DND-41 (cell line): ENCODE results near the gene ACTL6B.

ENCODE experiments used
- ATAC-seq: fragments of 200-7000 bp; cut with Tn5 transposase; 3 replicates; pipeline ENCODE4 v1.9.1; 2021; ENCODE audit warnings: low read depth; ENCODE audit not compliant: insufficient read depth
- DNase-seq: peaks from one replicate; pipeline ENCODE4 v3.0.0-alpha.2; 2020
- H2AFZ ChIP-seq: 2 replicates; pipeline ENCODE4 v1.6.0; 2012; ENCODE audit warnings: low read depth, low read length
- H3K27ac ChIP-seq: 2 replicates; pipeline ENCODE4 v1.5.1; 2012; ENCODE audit warnings: low read length, inconsistent platforms
- H3K27me3 ChIP-seq: fragments of 200-600 bp; sonication (generic); 2 replicates; pipeline ENCODE4 v1.6.0; 2012; ENCODE audit warnings: low read length, mild to moderate bottlenecking, inconsistent platforms; ENCODE audit not compliant: insufficient read depth, poor library complexity
- H3K36me3 ChIP-seq: 2 replicates; pipeline ENCODE4 v1.5.1; 2012; ENCODE audit warnings: low read length, inconsistent platforms; ENCODE audit not compliant: insufficient read depth
- H3K4me1 ChIP-seq: 2 replicates; pipeline ENCODE4 v1.5.1; 2012; ENCODE audit warnings: mild to moderate bottlenecking, low read length; ENCODE audit not compliant: insufficient read depth
- H3K4me2 ChIP-seq: 2 replicates; pipeline ENCODE4 v1.6.0; 2012; ENCODE audit warnings: mild to moderate bottlenecking, moderate library complexity, low read length, inconsistent platforms; ENCODE audit not compliant: insufficient read depth
- H3K4me3 ChIP-seq, 2 experiments: fragments of 200-600 bp in 1 of 2; shearing (Covaris generic) in 1 of 2; 2 replicates each; pipeline ENCODE4 v1.5.1; 2012 to 2016; ENCODE audit warnings: inconsistent platforms in 2 of 2, low read length in 2 of 2, mild to moderate bottlenecking in 2 of 2, low read depth in 1 of 2, moderate library complexity in 1 of 2
- H3K79me2 ChIP-seq: 2 replicates; pipeline ENCODE4 v1.6.0; 2012; ENCODE audit warnings: low read length, inconsistent platforms; ENCODE audit not compliant: insufficient read depth
- H3K9ac ChIP-seq: 2 replicates; pipeline ENCODE4 v1.6.0; 2012; ENCODE audit warnings: low read depth, mild to moderate bottlenecking, inconsistent platforms, low read length, moderate library complexity
- H3K9me3 ChIP-seq: 2 replicates; pipeline ENCODE4 v1.5.1; 2012; ENCODE audit warnings: low read length, moderate library complexity, mild to moderate bottlenecking, inconsistent platforms; ENCODE audit not compliant: insufficient read depth, severe bottlenecking
- H4K20me1 ChIP-seq: 2 replicates; pipeline ENCODE4 v1.6.0; 2012; ENCODE audit warnings: low read length; ENCODE audit not compliant: insufficient read depth
- EZH2 ChIP-seq: IDR thresholded peaks from 3 replicates; pipeline ENCODE4 v1.6.1; 2012; ENCODE audit warnings: borderline replicate concordance, low read depth, mild to moderate bottlenecking, moderate library complexity, low read length, inconsistent platforms; ENCODE audit not compliant: severe bottlenecking
- TF ChIP-seq, protein P1 (sequence below): IDR thresholded peaks from 2 replicates; pipeline ENCODE4 v1.5.1; 2012; ENCODE audit warnings: borderline replicate concordance, low read length, moderate library complexity, mild to moderate bottlenecking; ENCODE audit not compliant: poor library complexity, severe bottlenecking; ENCODE audit errors: extremely low read depth

The ACTL6B gene

GRCh38 chr7:100630066-100630465 lies 26.2 kb downstream of the ACTL6B start:
- DNase-seq = no peak
- Histone ChIP-seq H3K79me2 (no peaks in the 10 kb centered on the region), H3K4me1 (peaks cover 18% of the 10 kb centered on the region), H4K20me1 (no peaks in the 10 kb centered on the region), H3K4me3 (no peak overlapping the region), H2AFZ (no peak overlapping the region), H3K36me3 (no peaks in the 10 kb centered on the region), H3K9me3 (no peaks in the 10 kb centered on the region), H3K27me3 (peaks cover 6% of the 10 kb centered on the region), H3K9ac (no peak overlapping the region), H3K27ac (no peak overlapping the region), H3K4me2 (no peak overlapping the region)
- TF ChIP-seq, protein P1, sequence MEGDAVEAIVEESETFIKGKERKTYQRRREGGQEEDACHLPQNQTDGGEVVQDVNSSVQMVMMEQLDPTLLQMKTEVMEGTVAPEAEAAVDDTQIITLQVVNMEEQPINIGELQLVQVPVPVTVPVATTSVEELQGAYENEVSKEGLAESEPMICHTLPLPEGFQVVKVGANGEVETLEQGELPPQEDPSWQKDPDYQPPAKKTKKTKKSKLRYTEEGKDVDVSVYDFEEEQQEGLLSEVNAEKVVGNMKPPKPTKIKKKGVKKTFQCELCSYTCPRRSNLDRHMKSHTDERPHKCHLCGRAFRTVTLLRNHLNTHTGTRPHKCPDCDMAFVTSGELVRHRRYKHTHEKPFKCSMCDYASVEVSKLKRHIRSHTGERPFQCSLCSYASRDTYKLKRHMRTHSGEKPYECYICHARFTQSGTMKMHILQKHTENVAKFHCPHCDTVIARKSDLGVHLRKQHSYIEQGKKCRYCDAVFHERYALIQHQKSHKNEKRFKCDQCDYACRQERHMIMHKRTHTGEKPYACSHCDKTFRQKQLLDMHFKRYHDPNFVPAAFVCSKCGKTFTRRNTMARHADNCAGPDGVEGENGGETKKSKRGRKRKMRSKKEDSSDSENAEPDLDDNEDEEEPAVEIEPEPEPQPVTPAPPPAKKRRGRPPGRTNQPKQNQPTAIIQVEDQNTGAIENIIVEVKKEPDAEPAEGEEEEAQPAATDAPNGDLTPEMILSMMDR = no peak
- TF ChIP-seq EZH2 = no peak
- no peak for ATAC-seq

DNA sequence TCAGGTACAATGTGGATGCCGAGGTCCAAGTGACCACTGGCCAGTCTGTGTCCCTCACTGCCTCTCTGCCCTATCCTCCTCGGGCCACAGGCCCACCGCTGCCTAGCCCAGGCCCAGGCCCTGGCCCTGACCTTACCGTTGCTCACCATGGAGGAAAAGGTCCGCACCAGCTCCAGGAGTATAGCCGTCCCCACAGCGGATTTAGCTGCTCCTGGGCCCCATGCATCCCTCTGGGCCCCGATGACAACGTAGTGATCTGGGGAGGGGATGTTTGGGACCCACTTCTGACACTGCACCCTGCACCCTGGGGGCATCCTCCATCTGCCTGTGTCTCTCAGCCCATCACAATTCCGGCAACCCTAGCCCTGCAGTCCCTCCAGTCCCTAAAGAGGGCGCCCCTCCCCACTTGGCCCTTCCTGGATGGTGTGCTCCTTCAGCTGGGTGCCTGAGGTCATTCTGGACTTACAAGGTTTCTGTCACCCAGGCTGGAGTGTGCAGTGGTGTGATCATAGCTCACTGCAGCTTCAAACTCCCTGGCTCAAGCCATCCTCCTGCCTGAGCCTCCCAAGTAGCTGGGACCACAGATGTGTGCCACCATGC lies 27.0 kb downstream of the ACTL6B start:
- no peak overlapping the region for H3K4me2 ChIP-seq
- no peaks in the 10 kb centered on the region for H3K9me3 ChIP-seq
- no peak for TF ChIP-seq EZH2
- TF ChIP-seq, protein P1 = peak; percentile 59
- H3K4me3 ChIP-seq = no peak overlapping the region
- H3K79me2 ChIP-seq = no peaks in the 10 kb centered on the region
- H4K20me1 ChIP-seq = no peaks in the 10 kb centered on the region
- H3K4me1 ChIP-seq = peaks cover 18% of the 10 kb centered on the region
- H3K9ac ChIP-seq = no peak overlapping the region
- DNase-seq (peak; percentile 18), ATAC-seq (no peak)
- peaks cover 6% of the 10 kb centered on the region for H3K27me3 ChIP-seq
- H3K36me3 ChIP-seq = no peaks in the 10 kb centered on the region
- no peak overlapping the region for H2AFZ ChIP-seq
- H3K27ac ChIP-seq = no peak overlapping the region

DNA sequence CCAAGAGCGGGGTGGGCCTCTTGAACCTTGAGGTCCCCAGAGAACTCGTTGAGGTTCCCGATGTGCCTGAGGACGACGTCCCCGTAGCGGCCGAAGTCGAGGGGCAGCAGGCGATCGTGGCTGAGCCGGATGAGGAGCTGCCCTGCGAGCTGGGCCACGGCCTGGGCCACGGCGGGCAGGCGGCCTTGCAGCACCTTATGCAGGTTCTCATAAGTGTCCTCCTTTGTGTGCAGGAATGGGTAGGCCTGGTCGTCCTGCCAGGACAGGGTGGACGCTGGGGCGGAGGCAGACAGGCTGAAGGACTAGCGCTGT lies 29.1 kb downstream of the ACTL6B start:
- H3K9ac ChIP-seq = peak overlapping the region; percentile 69
- H3K4me3 ChIP-seq = peak overlapping the region; percentile 9 to 65; a peak in 3 of 4 replicates
- peak overlapping the region; percentile 88 for H2AFZ ChIP-seq
- ATAC-seq = no peak
- TF ChIP-seq, protein P1 = no peak
- no peak for TF ChIP-seq EZH2
- H3K4me1 ChIP-seq = peaks cover 18% of the 10 kb centered on the region
- no peak for DNase-seq
- H3K79me2 ChIP-seq = no peaks in the 10 kb centered on the region
- no peaks in the 10 kb centered on the region for H3K27me3 ChIP-seq
- peak overlapping the region; percentile 76 for H3K27ac ChIP-seq
- H4K20me1 ChIP-seq = no peaks in the 10 kb centered on the region
- H3K36me3 ChIP-seq = no peaks in the 10 kb centered on the region
- H3K4me2 ChIP-seq = peak overlapping the region; percentile 94
- no peaks in the 10 kb centered on the region for H3K9me3 ChIP-seq
